Measurements from ENCODE around the gene TCF7L1.

DNA sequence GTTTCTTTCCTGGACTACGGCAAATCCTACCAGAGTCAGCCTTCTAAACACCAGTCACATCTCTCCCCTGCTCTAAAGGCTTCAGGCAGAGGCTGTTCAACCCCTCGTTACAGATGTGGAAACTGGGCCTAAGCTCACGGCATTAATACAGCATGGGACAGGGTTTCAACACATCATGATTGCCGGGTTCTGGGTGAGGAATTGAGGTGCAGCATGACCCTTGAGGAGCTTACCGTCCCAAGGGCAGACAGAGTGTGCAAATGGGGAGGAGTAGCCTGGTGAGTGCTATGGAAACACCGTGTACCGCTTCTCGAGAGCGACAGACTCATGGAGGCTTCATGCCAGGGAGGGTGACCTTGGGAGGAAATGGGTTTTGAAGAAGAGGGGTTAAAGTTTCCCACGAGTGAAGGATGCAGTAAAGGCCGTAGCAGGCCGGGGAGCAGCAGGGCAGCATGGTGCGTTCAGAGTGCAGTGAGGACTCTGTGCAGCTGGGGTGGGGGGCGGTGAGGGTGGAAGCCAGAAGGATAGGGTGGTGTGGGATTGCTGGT is 143.5 kb downstream of the TCF7L1 start:
- TF ChIP-seq, protein P1, sequence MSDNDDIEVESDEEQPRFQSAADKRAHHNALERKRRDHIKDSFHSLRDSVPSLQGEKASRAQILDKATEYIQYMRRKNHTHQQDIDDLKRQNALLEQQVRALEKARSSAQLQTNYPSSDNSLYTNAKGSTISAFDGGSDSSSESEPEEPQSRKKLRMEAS (IDR thresholded peaks at IDR 0.05; ENCODE audit: insufficient read depth, insufficient read length), result no peak
- no peak for TF ChIP-seq MYC (IDR thresholded peaks at IDR 0.05; ENCODE audit: low read depth, low read length)
- TF ChIP-seq EZH2 (IDR thresholded peaks at IDR 0.05; ENCODE audit: borderline replicate concordance, low read depth, low read length, severe bottlenecking), result no peak
- TF ChIP-seq, protein P2, sequence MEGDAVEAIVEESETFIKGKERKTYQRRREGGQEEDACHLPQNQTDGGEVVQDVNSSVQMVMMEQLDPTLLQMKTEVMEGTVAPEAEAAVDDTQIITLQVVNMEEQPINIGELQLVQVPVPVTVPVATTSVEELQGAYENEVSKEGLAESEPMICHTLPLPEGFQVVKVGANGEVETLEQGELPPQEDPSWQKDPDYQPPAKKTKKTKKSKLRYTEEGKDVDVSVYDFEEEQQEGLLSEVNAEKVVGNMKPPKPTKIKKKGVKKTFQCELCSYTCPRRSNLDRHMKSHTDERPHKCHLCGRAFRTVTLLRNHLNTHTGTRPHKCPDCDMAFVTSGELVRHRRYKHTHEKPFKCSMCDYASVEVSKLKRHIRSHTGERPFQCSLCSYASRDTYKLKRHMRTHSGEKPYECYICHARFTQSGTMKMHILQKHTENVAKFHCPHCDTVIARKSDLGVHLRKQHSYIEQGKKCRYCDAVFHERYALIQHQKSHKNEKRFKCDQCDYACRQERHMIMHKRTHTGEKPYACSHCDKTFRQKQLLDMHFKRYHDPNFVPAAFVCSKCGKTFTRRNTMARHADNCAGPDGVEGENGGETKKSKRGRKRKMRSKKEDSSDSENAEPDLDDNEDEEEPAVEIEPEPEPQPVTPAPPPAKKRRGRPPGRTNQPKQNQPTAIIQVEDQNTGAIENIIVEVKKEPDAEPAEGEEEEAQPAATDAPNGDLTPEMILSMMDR (IDR thresholded peaks at IDR 0.05; ENCODE audit: extremely low read depth in 1 of 2, insufficient read depth in 1 of 2, low read depth in 1 of 2, low read length in 2 of 2), result no peak
- no peak for TF ChIP-seq POLR2AphosphoS5 (IDR thresholded peaks at IDR 0.05; ENCODE audit: insufficient read depth, low read depth, low read length)
- no peak for TF ChIP-seq JUN (IDR thresholded peaks at IDR 0.05; ENCODE audit: borderline replicate concordance, insufficient read depth, insufficient read length, low read depth)
- no peak for TF ChIP-seq POLR2A (IDR thresholded peaks at IDR 0.05; ENCODE audit: low read depth, low read length)
- TF ChIP-seq FOS (IDR thresholded peaks at IDR 0.05; ENCODE audit: borderline replicate concordance, insufficient read depth, low read length), result no peak

Data from endothelial cell of umbilical vein (primary cell).